NCI-H2196 treated with DMSO at 0.1 percent for 48 hours (cell line): ENCODE results near the gene TSHR.
"Not testable (repeated sequence)": the region's sequence is repeated elsewhere in the genome, so short reads cannot be mapped to it uniquely, and the experiment has no call there.

Source experiments
- DNase-seq: peaks from one replicate; lab custom pipeline; 2025; ENCODE audit not compliant: unreplicated experiment; lab: John Stamatoyannopoulos, UW

The TSHR gene

DNA sequence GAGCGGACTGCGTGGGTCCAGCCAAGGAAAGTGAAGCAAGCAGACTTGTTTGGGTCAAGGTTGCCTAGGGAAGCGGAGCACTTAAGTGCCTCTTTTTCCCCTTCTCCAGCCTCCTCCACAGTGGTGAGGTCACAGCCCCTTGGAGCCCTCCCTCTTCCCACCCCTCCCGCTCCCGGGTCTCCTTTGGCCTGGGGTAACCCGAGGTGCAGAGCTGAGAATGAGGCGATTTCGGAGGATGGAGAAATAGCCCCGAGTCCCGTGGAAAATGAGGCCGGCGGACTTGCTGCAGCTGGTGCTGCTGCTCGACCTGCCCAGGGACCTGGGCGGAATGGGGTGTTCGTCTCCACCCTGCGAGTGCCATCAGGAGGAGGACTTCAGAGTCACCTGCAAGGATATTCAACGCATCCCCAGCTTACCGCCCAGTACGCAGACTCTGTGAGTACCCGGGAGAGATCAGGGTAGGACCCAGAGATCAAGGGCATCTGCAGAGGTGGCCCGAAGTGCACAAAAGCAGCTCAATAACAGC lies at the start of gene TSHR:
TSS of gene TSHR (plus strand) at position 206 of the 526 bp plus-strand sequence. CDS start at position 266, 60 bp downstream.
- DNase-seq: no peak

DNA sequence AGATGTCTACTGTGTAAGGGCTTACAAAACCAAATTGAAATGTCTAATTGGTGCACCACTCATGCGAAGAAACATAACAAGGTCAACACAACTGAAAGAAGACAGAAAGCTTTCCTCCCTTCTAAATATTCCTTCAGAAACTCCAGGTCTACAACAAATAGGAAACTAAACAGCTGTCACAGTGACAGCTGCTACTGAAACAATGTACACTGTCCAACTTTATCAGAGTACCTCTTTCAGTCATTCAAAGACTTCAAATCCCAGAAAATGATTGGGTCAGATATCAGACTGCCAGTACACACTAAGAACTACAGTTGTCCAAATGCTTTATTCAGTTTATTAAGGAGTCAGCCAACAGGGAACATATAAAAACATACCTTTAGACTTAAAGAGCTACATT lies 49.1 kb upstream of the TSHR start:
- no peak for DNase-seq

DNA sequence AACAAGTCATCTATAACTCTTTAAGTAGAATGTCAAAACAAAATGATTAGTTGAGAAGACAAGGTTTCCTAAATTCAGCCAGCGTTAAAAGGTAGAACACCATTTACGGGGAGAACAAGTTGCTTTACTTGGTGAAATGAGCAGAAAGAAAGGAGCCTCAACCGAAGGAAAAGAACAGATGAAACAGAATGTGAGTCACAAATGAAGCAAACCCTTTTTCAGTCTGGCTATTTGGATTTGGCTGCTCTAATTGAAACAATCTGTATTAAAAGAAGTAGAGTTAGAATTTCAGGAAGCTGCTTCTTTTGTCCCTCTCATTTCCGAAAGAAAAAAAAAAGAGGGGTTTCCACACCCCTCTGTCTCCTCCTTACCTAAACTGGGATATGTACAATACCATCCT lies 48.5 kb upstream of the TSHR start:
- DNase-seq: no peak

DNA sequence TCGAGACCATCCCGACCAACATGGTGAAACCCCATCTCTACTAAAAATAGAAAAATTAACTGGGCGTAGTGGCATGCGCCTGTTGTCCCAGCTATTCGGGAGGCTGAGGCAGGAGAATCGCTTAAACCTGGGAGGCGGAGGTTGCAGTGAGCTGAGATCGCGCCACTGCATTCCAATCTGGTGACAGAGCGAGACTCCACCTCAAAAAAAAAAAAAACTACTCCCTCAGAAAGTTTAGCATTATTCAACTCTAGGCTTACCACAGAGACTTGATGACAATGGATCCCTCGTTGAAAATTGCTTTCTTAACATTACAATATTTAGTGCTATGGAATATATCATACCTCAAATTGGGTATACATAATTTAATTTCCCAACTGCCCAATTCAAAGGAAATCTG lies 43.4 kb upstream of the TSHR start:
- DNase-seq: not testable (repeated sequence)

DNA sequence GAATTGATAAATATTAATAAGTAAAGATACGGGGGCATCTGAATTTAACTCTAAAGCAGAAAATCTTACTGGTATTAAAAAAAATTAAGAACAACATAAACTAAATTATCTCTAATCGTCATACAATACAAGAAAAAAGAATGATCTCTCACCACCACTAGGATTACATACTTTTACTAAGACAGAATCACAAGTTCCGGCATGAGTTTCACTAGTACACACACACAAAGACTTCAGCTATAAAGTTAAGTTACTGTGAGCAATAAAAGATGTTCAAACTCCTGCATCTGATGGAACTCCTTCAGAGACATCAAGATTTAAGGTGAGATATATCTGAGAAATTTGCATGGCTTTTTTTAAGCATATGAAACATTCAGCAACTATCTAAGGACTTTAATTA lies 35.8 kb upstream of the TSHR start:
- DNase-seq: no peak

DNA sequence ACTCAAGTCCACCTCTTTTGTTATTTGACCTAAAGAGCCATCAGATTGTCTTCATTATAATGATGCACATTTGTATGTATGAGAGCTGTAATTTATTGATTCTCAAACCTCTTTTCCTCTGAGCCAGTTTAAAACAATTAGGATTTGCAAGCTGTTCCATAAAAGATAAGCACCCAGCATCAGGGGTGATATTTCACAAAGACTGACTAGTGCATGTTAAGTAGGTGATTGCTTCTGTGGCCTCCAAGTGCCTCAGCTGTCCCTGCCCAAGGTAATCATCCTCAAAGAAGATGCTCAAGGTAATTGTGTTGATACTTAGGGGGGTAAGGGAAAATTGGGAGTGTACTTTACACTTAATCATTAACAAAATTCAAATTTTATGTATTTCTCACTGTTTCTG lies 32.1 kb upstream of the TSHR start:
- no peak for DNase-seq

DNA sequence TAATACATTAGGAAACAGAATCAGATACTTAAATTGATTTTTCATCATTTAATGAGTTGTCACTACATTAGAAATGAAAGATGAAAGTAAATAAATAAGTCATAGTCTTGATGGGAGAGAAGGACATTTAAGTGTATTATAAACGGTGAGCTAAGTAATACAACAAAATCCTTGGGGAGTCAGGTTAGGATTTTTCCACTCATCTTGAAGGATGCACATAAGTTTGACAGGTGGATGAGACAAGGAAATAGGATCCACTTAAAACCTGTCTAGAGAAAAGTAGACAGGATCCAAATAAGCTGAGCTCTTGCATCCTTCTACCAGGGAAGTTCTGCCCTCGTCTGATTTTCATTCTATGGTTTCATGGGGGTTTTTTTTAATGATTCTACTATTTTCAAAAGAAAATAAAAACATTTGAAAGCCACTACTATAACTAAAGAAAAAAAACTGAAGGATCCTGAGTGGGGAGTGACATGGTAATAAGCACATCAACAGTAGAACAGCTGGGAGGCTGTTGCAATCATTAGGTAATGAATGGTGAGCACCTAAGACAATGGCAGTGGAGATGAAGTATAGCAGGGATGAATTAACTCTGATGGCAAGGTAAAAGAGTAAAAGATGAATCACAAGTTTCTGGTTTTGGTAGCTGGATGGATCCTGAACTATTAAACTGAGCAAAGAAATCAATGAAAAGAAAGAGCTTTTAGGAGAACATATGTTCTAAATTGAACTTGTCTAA lies 30.9 kb upstream of the TSHR start:
- no peak for DNase-seq

DNA sequence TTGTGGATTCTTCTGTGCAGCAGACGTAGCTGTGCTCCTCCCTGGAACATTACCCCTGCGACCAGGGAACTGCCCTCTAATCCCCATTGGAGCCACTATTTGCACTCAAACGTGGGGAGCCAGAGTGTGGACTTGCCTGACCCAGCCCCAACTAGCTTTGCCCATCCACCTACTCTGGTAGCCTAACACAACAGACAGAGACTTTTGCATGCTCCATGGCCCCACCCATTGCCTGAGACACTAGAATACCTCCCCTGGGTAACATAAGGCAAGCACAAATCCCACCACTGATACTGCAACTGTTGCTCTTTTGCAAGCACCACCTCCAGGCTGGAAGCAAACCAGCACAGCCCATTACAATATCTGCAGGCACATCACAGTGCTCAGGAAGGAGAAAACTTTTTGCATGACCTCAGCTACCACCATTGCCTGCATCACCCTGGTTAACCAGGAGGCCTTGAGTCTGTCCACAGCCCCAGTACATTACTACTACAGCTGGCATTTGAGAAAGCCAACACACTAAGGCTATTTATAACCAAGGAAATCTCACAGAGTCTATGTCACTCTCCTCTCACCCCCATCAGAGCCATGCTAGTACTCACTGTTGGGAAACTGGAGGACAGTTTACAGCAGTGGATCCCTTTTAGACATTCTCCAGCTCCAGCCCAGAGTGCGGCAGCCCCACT lies 28.9 kb upstream of the TSHR start:
- no peak for DNase-seq

DNA sequence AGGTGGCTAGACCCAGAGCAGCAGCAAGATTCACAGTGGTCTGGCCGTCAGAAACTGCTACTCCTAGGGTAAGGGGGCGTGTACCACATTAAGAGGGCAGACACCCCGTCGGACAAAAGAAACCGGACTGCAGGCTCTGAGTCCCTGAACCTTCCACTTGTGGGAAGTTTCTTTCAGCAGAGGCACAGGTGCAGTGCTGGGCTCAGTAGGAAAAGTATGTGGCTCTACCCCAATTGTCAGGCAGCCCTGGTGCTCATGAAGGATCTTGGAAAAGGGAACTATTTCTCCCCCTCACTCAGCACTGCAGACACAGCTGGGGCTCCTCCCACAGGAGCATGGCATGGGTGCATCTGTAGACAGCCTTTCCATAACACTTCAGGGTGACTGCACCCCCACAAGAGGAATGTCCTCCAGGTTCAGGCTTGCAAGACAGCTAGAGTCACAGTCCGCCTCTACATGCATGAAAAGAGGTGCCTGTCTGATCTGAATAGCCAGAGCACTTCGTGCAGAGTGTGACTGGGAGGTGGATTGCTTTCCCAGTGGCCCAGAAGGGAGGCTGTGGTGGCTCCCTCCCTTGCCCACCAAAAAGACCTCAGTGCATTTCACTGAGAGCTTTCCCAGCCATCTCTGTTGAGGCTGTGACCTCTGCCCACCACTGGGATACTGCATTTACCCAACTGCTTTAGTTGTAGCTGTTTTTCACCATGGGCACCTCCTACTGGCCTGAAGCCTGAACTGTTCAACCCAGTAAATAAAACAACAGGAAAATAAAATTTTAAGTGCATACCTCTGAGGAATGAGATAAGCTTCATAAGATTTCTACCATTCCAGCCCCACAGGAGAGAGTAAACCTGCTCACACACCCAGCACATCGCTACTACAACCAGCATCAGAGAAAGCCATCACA lies 28.1 kb upstream of the TSHR start:
- DNase-seq: no peak

DNA sequence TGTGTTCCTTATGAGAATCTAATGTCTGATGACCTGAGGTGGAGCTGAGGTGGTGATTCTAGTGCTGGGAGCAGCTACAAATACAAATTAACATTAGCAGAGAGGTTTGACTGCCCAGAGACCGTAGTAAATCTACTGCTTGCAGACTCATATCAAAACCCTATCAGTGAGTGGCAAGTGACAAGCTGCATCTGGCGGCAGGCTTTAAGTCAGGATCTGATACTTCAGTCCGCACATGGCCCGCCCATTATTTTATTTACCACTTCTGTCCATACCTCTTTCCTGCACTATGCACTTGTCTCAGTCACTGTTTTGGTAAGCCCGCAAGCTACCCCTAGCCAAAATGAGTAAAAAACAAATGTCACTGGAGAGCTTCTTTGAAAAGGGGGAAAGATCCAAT lies 25.3 kb upstream of the TSHR start:
- DNase-seq: no peak

DNA sequence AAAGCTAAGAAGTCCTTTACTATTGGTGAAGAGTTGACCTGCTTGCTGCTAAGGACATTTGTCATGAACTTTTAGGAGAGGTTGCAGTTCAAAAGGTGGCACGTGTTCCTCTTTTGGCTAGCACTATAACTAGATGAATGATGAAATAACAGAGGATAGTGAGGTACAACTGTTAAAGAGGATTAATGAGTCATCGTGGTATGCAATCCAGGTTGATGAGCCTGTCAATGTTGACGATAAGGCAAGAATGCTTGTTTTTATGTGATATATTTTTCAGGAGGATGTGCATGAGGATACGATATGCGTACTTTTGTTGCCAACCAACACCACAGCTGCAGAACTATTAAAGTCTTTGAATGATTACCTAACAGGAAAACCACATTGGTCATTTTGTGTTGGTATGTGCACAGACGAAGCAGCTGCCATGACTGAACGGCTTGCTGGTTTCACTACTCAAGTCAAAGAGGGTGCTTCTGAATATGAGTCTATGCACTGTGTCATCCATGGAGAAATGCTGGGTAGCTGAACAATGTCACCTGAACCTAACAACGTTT lies 24.5 kb upstream of the TSHR start:
- no peak for DNase-seq

DNA sequence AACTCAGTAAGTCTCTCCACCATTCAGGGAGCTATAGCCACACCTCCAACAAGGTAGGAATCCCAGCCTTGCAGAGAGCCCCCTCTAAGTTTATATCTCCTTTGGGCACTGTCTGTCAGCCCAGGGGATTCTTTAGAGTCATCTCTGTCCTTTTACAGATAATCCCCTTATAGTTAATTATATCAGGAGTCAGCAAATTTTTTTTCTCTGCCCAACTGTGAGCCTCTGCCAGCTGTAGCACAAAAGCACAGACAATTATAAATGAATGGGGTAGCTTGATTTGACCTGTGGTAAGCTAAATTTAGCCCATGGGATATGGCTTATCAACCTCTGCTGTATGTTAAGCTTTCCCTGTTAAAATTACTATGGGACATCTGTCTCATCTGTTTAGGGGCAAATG lies 22.1 kb upstream of the TSHR start:
- DNase-seq: no peak

DNA sequence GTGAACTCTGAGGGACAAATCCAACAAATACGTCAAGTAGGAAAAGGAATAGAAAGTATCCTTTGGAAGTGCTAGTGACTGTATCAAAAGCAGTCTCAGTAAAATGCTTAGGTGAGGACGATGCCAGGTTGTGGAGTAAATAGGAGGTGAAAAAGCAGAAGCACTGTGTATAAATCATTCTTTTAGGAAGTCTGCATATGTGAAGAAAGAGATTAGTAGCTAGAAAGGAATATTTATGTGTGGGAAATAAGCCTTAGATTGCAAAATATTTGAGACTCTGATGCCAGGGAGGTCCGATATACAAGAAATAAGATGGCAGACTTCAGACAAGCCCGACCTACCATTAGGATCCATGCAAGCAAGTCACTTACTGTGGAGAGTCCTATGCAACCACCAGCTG lies 21.7 kb upstream of the TSHR start:
- no peak for DNase-seq

DNA sequence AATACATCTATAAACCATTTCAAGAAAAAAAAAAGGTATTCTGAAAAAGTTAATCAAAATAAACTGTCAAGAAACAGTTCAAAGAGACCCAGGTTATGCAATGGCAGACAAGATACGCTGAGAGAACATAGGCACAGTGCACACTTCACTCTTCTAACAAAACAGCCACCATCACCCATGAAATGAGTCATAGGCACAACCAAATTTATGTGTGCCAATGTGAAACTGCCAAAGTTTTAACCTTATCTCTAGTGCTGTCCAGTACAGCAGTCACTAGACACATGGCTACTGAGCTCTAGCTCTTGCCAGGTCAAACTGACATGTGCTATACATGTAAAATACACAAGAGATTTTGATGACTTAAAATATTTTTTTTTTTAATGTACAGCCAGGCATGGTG lies 15.3 kb upstream of the TSHR start:
- no peak for DNase-seq

DNA sequence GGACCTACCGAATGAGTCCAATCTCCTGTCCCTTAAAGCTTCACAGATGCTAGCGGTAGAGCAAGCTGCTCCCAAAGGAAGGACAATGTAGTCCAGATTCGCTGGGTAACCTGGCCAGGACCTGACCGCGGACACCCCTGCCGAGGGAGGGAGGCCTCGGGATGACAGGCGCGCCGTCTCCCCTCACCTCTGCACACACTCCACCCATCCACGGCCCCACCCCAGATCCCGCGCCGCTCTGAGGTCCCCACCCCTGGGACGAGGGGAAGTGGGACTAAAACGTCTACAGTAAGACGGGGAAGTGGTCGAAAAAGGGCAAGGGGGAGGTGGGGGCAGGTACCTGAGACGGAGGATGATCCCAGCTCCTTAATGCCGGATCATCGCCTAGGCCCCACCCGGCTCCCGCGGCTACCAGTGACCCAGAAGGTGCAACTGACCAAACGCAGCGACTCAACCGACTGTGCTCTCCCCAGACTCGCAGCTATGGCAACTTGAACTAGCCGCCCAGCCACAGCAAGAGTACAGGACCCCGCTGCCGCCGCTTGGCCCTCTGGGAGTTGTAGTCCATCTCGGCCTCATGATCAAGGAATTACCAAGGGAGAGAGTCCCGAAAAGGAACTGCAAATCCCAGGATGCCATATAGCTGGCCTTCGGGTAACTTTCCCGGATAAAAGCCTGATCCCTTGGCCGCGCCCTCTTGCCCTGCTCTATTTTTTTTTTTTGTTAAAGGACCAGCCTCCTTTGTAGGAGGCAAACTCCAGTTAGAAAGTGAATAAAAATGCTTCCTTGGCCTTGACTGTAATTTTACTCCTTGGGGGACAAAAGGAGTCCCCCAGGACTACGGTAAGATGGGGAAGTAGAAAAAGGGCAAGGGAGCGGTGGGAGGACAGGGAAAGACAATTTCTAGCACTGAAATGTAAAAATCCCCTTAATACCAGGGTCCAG lies 13.9 kb upstream of the TSHR start, which contains the start of gene CEP128:
TSS of gene CEP128 (minus strand) at position 498 of the 945 bp plus-strand sequence.
- peak; percentile 97 for DNase-seq

DNA sequence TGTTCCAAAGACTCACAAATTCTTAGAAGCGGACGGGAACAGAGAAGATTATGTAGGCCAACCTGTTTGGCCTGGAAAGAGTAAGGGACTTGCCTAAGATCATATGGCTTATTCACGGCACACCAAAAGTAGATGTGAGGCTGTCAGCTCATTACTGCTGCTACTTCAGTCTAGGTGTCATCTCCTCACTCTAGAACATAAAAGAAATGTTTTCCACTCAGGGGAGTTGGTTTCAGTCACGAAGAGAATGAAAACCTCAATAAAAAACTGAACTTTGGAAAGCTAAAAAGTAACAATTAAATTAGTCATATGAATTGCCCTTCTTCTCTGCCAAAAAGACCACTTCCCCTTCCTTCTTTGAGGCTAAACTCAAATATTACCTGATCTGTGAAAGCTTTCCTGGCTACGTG lies 13.2 kb upstream of the TSHR start:
- no peak for DNase-seq

DNA sequence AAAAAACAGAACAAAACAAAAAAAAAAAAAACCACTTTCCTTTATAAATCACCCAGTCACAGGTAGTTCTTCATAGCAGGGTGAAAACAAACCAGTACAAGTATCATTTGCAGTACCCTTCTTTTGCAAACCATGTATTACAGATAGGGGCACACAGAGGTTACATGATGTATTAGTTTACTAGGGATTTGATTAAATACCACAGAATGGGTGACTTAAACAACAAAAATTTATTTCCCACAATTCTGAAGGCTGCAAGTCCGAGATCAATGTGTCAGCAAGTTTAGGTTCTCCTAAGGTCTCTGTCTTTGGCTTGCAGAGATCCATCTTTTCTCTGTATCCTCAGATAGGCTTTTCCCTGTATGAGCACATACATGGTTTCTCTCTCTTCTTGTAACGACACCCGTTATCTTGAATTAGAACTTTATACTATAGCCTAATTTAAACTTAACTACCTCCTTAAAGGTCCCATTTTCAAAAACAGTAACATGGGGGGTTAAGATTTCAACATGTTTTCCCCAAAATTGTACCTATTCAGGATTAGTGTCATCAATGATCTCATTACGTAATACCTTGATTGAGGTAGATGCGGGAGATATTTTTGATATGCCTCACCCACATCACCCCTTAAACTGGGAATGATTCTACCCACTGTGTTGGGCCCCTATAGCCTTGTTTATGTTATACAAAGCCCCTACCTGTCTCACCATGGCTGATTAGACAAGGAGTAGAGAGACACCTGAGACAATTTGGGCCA lies 10.4 kb upstream of the TSHR start:
- no peak for DNase-seq

DNA sequence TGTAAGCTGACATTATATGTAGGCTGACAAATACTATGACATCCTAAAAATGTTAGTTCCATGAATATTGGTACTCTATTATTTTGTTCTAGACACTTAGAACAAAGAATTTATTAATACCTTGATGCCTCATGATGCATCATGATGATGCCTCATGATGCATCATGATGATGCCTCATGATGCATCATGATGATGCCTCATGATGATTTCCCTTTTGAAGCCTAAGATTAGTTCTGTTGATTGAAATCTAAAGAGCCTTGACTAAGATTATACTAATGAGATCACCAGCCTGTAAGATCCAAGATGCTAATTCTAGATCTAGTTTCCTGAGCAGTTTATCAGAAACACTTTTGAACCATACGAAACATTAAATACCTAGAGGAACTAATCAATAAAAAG lies 9.2 kb upstream of the TSHR start:
- DNase-seq: no peak

DNA sequence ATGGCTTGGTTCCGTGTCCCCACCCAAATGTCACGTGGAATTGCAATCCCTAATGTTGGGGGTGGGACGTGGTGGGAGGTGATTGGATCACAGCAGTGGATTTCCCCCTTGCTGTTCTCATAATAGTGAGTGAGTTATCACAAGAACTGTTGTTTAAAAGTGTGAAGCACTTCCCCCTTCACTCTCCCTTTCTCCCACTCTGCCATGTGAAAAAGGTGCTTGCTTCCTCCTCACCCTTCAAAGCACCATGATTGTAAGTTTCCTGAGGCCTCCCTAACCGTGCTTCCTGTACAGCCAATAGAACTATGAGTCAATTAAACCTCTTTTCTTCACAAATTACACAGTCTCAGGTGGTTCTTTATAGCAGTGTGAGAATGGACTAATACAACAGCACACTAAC lies 8.6 kb upstream of the TSHR start:
- no peak for DNase-seq
